Sigmoid colon (tissue), 7 donors: ENCODE measurements around the gene WDR48. TPM values are rescaled to one million over a fixed set of nuclear protein-coding genes. Genes with fewer than 3 reads are reported as not detected.

Experiments used
- DNase-seq: peaks from one replicate; pipeline ENCODE4 v3.0.0-alpha.2; 2019
- H3K27ac ChIP-seq, 4 donors: fragments of 200-600 bp; sonication (generic); one replicate each; pipeline ENCODE4 v1.5.1; 2016 to 2019; ENCODE audit warnings: mild to moderate bottlenecking in 1 of 4
- H3K27me3 ChIP-seq, 3 donors: fragments of 200-600 bp; sonication (generic); one replicate each; pipeline ENCODE4 v1.5.1; 2019; ENCODE audit warnings: mild to moderate bottlenecking in 1 of 3
- H3K36me3 ChIP-seq, 4 donors: fragments of 200-600 bp; sonication (generic); one replicate each; pipeline ENCODE4 v1.5.1; 2016 to 2019
- H3K4me1 ChIP-seq, 4 donors: fragments of 200-600 bp; sonication (generic); one replicate each; pipeline ENCODE4 v1.5.1; 2017 to 2019
- H3K4me3 ChIP-seq, 4 donors: fragments of 200-600 bp; sonication (generic); one replicate each; pipeline ENCODE4 v1.5.1; 2017 to 2019; ENCODE audit warnings: mild to moderate bottlenecking in 2 of 4, moderate library complexity in 1 of 4
- H3K9me3 ChIP-seq, 4 donors: fragments of 200-600 bp in 3 of 4; sonication (generic) in 3 of 4; one replicate each; pipeline versions ENCODE4 v1.5.1 to v1.6.1; 2013 to 2019
- CTCF ChIP-seq, 4 experiments: fragments of 450-650 bp in 3 of 4; fragments of 200-600 bp in 1 of 4; IDR thresholded peaks; one replicate each; pipeline ENCODE4 v1.5.1; 2016 to 2019; ENCODE audit warnings: antibody characterized with exemption in 4 of 4, mild to moderate bottlenecking in 3 of 4, moderate library complexity in 2 of 4
- EP300 ChIP-seq, 4 donors: sonication (generic); formaldehyde crosslinking; IDR thresholded peaks; one replicate each; pipeline ENCODE4 v1.6.1; 2017; ENCODE audit warnings: antibody characterized with exemption in 4 of 4
- POLR2A ChIP-seq, 2 donors: fragments of 450-650 bp; IDR thresholded peaks; one replicate each; pipeline ENCODE4 v1.6.1; 2016; ENCODE audit warnings: antibody characterized with exemption in 2 of 2, mild to moderate bottlenecking in 2 of 2, moderate library complexity in 2 of 2
- POLR2AphosphoS5 ChIP-seq, 4 donors: sonication (generic); formaldehyde crosslinking; IDR thresholded peaks; one replicate each; pipeline ENCODE4 v1.6.1; 2017; ENCODE audit warnings: antibody characterized with exemption in 4 of 4
- WGBS, 2 donors: extraction: QIAGEN DNeasy Blood & Tissue Kit; methylation state at CpG; one replicate each; pipeline ENCODE4 v1.1.7; 2013; 5-methylcytosine and 5-hydroxymethylcytosine counted together
- intact Hi-C: fragments of 100-400 bp; cut with DNase I; formaldehyde crosslinking; loops from one replicate; pipeline ENCODE4 v1.15.1; 2023
- polyA plus RNA-seq, 3 donors: library from polyadenylated mRNA; stranded (reverse); fragments of 200-250 nt; gene quantifications; one replicate each; pipeline ENCODE4 v1.2.3, GENCODE V29; 2013
- total RNA-seq, 4 donors: library from RNA; depleted of rRNA; stranded (reverse); fragments of >200 nt; gene quantifications; one replicate each; pipeline ENCODE4 v1.1.0, GENCODE V29; 2016
- donor health status: healthy with polysubstance abuse.
- donor health status: Bipolar disorder and iron deficiency.
- donor health status: healthy.

WDR48 gene
- total and polyA plus RNA-seq, 7 donors = 15.3 to 50.2 (median 37.4) TPM

DNA sequence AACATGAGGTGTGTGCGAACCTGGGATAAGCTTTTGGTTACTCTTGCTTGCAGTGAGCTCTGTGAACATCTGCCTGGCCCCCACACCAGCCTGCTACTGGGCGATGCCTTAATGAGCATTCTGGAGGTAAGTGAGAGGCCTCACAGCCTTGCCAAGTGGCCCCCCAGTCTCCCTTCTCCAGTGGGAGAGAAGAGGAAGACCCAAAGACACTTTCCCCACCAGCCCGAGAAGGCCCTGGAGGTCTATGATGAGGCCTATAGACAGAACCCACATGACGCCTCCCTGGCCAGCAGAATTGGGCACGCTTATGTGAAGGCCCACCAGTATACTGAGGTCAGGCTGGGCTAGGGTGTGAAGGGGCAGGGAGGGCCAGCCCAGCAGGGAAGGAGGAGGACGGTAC, 78.2 kb downstream of the WDR48 start:
- no peaks in the 10 kb centered on the region for H3K36me3 ChIP-seq
- no peak overlapping the region for H3K4me3 ChIP-seq
- 92 to 94% methylated on average over 6 of the region's 6 CpGs for WGBS, 2 donors
- no peak overlapping the region for H3K27ac ChIP-seq
- H3K9me3 ChIP-seq = no peaks in the 10 kb centered on the region
- no peak for DNase-seq
- peaks cover 0 to 14% (median 10%) of the 10 kb centered on the region in 4 donors for H3K4me1 ChIP-seq
- intact Hi-C loops = no loop called here
- H3K27me3 ChIP-seq = no peaks in the 10 kb centered on the region
- no peak for TF ChIP-seq POLR2A (IDR thresholded peaks at IDR 0.05)

DNA sequence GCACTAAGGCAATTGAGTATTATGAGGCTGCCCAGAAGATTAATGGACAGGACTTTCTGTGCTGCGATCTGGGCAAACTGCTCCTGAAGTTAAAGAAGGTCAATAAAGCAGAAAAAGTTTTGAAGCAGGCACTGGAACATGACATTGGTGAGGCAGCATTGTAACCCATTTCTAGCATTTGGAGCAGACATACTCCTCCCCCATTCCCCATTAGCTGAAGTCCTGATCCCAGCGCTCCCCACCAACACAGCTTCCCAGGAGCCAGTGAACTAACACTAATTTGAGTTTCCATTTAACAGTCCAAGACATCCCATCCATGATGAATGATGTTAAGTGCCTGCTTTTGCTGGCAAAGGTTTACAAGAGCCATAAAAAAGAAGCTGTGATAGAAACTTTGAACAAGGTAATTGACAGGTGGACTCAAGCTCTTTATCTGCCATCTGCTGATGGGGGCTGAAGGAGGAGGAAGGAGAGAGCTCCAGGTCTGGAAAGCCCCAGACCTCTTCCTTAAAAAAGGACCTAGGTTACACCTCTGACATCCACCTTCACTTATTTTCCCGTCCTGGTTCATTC, 79.0 kb downstream of the WDR48 start:
- H3K4me3 ChIP-seq = no peak overlapping the region
- no peak overlapping the region for H3K27ac ChIP-seq
- DNase-seq = no peak
- 27 to 64% methylated on average over 3 of the region's 3 CpGs for WGBS, 2 donors
- H3K4me1 ChIP-seq = peaks cover 0 to 10% (median 5%) of the 10 kb centered on the region in 4 donors
- intact Hi-C loops = no loop called here
- H3K36me3 ChIP-seq = no peaks in the 10 kb centered on the region
- TF ChIP-seq POLR2A (IDR thresholded peaks at IDR 0.05) (no peak), POLR2AphosphoS5 (IDR thresholded peaks at IDR 0.05) (no peak), EP300 (IDR thresholded peaks at IDR 0.05) (no peak), CTCF (IDR thresholded peaks at IDR 0.05) (no peak)
- no peaks in the 10 kb centered on the region for H3K9me3 ChIP-seq
- H3K27me3 ChIP-seq = no peaks in the 10 kb centered on the region

GRCh38 chr3:39132096-39133092, 80.6 kb downstream of the WDR48 start:
- DNase-seq = peak; percentile 26
- no peak overlapping the region for H3K27ac ChIP-seq
- 81 to 82% methylated on average over 11 of the region's 11 CpGs for WGBS, 2 donors
- intact Hi-C loops = no loop called here
- H3K27me3 ChIP-seq = no peaks in the 10 kb centered on the region
- H3K4me3 ChIP-seq = no peak overlapping the region
- TF ChIP-seq EP300 (IDR thresholded peaks at IDR 0.05) (no peak), CTCF (IDR thresholded peaks at IDR 0.05) (no peak), POLR2AphosphoS5 (IDR thresholded peaks at IDR 0.05) (no peak), POLR2A (IDR thresholded peaks at IDR 0.05) (no peak)
- H3K4me1 ChIP-seq = no peaks in the 10 kb centered on the region
- H3K36me3 ChIP-seq = peaks cover 0 to 4% (median 0%) of the 10 kb centered on the region in 4 donors
- no peaks in the 10 kb centered on the region for H3K9me3 ChIP-seq

- H3K9me3 ChIP-seq = no peaks in the 10 kb centered on the region
- DNase-seq = peak; percentile 24
- TF ChIP-seq POLR2AphosphoS5 (IDR thresholded peaks at IDR 0.05) = no peak
- no peak for TF ChIP-seq EP300 (IDR thresholded peaks at IDR 0.05)
- TF ChIP-seq CTCF (IDR thresholded peaks at IDR 0.05) = no peak
- no peak for TF ChIP-seq POLR2A (IDR thresholded peaks at IDR 0.05)
- WGBS, 2 donors = 92 to 98% methylated on average over 1 of the region's 1 CpG
- no peak overlapping the region for H3K4me3 ChIP-seq
- no peaks in the 10 kb centered on the region for H3K4me1 ChIP-seq
- intact Hi-C loops = no loop called here
- H3K27ac ChIP-seq = no peak overlapping the region
- peaks cover 0 to 4% (median 0%) of the 10 kb centered on the region in 4 donors for H3K36me3 ChIP-seq
- no peaks in the 10 kb centered on the region for H3K27me3 ChIP-seq
Observed at GRCh38 chr3:39133093-39133490, 81.3 kb downstream of the WDR48 start.

- WGBS, 2 donors = 77% methylated on average over 6 of the region's 6 CpGs
- DNase-seq = peak; percentile 35
- no peak overlapping the region for H3K27ac ChIP-seq
- intact Hi-C loops = no loop called here
- TF ChIP-seq POLR2AphosphoS5 (IDR thresholded peaks at IDR 0.05) (no peak), CTCF (IDR thresholded peaks at IDR 0.05) (no peak), POLR2A (IDR thresholded peaks at IDR 0.05) (no peak), EP300 (IDR thresholded peaks at IDR 0.05) (no peak)
- no peak overlapping the region for H3K4me3 ChIP-seq
- H3K4me1 ChIP-seq = peaks cover 0 to 5% (median 3%) of the 10 kb centered on the region in 4 donors
- peaks cover 0 to 4% (median 0%) of the 10 kb centered on the region in 4 donors for H3K36me3 ChIP-seq
- H3K9me3 ChIP-seq = no peaks in the 10 kb centered on the region
- H3K27me3 ChIP-seq = no peaks in the 10 kb centered on the region
Observed at GRCh38 chr3:39133822-39134221, 82.0 kb downstream of the WDR48 start.
